Stomach (tissue), 4 donors: Measurements from ENCODE around the gene DNAL4.

Source experiments
- EP300 ChIP-seq: sonication (generic); formaldehyde crosslinking; IDR thresholded peaks from one replicate; pipeline ENCODE4 v1.6.1; 2017; ENCODE audit warnings: antibody characterized with exemption
- POLR2A ChIP-seq, 4 donors: fragments of 450-650 bp; IDR thresholded peaks; one replicate each; pipeline ENCODE4 v1.6.1; 2016; ENCODE audit warnings: antibody characterized with exemption in 4 of 4, control low read depth in 2 of 4, mild to moderate bottlenecking in 1 of 4, moderate library complexity in 1 of 4
- POLR2AphosphoS5 ChIP-seq, 3 donors: sonication (generic); formaldehyde crosslinking; IDR thresholded peaks; one replicate each; pipeline ENCODE4 v1.6.1; 2016; ENCODE audit warnings: antibody characterized with exemption in 3 of 3
- TF ChIP-seq, protein P1 (sequence below), 7 experiments: fragments of 450-650 bp in 4 of 7; fragments of 200-600 bp in 3 of 7; sonication (generic) in 3 of 7; IDR thresholded peaks; one replicate each; pipeline ENCODE4 v1.5.1; 2016 to 2019; ENCODE audit warnings: antibody characterized with exemption in 7 of 7, control low read depth in 2 of 7, mild to moderate bottlenecking in 1 of 7

DNA sequence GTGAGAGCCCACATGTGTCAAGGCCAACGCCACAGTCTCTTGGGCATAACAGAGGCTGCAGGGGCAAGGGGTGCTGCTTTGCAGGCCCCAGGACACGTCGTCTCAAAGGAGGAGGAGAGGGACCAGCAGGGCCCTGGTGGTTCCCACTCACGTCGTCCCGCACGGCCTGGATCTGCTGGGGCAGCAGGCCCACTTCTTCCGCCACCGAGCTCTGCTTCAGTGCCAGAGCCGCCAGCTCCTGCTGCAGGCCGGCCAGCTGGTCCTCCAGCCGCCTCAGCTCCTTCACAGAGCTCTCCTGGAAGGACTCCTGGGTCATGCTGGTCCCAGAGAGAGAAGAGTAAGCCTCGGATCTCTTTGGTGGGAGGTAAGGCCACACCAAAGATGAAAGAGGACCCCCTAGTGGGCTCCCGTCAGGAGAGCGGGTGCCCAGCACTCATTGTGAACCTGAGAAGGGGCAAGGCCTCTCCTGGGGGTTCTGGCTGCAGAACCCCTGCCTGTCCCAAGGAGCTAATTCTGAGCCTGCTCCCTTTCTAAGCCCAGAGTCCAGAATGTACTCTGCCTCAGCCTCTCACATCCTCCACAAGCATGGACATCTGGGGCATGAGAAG, 53.7 kb downstream of the DNAL4 start:
- TF ChIP-seq, protein P1, sequence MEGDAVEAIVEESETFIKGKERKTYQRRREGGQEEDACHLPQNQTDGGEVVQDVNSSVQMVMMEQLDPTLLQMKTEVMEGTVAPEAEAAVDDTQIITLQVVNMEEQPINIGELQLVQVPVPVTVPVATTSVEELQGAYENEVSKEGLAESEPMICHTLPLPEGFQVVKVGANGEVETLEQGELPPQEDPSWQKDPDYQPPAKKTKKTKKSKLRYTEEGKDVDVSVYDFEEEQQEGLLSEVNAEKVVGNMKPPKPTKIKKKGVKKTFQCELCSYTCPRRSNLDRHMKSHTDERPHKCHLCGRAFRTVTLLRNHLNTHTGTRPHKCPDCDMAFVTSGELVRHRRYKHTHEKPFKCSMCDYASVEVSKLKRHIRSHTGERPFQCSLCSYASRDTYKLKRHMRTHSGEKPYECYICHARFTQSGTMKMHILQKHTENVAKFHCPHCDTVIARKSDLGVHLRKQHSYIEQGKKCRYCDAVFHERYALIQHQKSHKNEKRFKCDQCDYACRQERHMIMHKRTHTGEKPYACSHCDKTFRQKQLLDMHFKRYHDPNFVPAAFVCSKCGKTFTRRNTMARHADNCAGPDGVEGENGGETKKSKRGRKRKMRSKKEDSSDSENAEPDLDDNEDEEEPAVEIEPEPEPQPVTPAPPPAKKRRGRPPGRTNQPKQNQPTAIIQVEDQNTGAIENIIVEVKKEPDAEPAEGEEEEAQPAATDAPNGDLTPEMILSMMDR (IDR thresholded peaks at IDR 0.05): no peak
- TF ChIP-seq EP300: no peak
- no peak for TF ChIP-seq POLR2AphosphoS5 (IDR thresholded peaks at IDR 0.05)
- TF ChIP-seq POLR2A (IDR thresholded peaks at IDR 0.05): no peak
